Esophagus squamous epithelium (tissue), 4 donors: ENCODE data around the gene MPZL1.

ENCODE experiments used
- POLR2A ChIP-seq, 4 donors: fragments of 450-650 bp; IDR thresholded peaks; one replicate each; pipeline ENCODE4 v1.6.1; 2017; ENCODE audit warnings: antibody characterized with exemption in 4 of 4, mild to moderate bottlenecking in 4 of 4, moderate library complexity in 3 of 4
- TF ChIP-seq, protein P1 (sequence below), 6 experiments: fragments of 450-650 bp in 4 of 6; fragments of 200-600 bp in 2 of 6; sonication (generic) in 2 of 6; IDR thresholded peaks; one replicate each; pipeline ENCODE4 v1.5.1; 2016 to 2019; ENCODE audit warnings: antibody characterized with exemption in 6 of 6, mild to moderate bottlenecking in 4 of 6, moderate library complexity in 4 of 6

DNA sequence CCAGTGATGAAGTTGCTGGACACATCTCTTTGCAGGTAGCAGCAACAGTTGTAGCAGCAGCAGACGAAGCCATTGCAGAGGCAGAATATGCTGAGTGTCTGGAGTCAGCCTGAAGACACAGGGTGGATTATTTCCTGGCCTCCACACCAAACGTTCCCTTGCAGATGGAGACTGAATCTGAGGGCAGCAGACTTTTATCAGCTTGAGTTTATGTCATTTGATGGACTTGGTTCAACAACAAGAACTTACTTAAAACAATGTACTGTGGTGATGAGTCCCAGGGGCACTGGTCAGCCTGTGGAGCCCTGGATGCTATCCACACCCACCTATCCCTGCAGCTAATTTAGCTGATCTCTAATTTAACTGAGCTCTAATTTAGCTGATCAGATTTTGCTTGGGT lies 17.1 kb upstream of the MPZL1 start:
- TF ChIP-seq, protein P1, sequence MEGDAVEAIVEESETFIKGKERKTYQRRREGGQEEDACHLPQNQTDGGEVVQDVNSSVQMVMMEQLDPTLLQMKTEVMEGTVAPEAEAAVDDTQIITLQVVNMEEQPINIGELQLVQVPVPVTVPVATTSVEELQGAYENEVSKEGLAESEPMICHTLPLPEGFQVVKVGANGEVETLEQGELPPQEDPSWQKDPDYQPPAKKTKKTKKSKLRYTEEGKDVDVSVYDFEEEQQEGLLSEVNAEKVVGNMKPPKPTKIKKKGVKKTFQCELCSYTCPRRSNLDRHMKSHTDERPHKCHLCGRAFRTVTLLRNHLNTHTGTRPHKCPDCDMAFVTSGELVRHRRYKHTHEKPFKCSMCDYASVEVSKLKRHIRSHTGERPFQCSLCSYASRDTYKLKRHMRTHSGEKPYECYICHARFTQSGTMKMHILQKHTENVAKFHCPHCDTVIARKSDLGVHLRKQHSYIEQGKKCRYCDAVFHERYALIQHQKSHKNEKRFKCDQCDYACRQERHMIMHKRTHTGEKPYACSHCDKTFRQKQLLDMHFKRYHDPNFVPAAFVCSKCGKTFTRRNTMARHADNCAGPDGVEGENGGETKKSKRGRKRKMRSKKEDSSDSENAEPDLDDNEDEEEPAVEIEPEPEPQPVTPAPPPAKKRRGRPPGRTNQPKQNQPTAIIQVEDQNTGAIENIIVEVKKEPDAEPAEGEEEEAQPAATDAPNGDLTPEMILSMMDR (IDR thresholded peaks at IDR 0.05): no peak
- TF ChIP-seq POLR2A (IDR thresholded peaks at IDR 0.05): no peak
